ENCODE data around the gene SLC22A12.
"Not testable (repeated sequence)": the region's sequence is repeated elsewhere in the genome, so short reads cannot be mapped to it uniquely, and the experiment has no call there.

The SLC22A12 gene

GRCh38 chr11:64590763-64591221, at the start of gene SLC22A12:
Gene SLC22A12, plus strand, starts transcription at chr11:64591220. Its CDS starts 337 bp downstream, at chr11:64591557.
- DNase-seq, result no peak

GRCh38 chr11:64542172-64543125, 48.6 kb upstream of the SLC22A12 start:
- DNase-seq, result no peak

GRCh38 chr11:64543818-64544217, 47.2 kb upstream of the SLC22A12 start:
- no peak for DNase-seq

GRCh38 chr11:64544616-64545296, 46.3 kb upstream of the SLC22A12 start:
- DNase-seq, result no peak

- DNase-seq, result no peak
These were observed 45.4 kb upstream of the SLC22A12 start for GRCh38 chr11:64545619-64546018.

- no peak for DNase-seq
These were observed 44.8 kb upstream of the SLC22A12 start for GRCh38 chr11:64546176-64546575.

GRCh38 chr11:64546600-64546999, 44.4 kb upstream of the SLC22A12 start:
- DNase-seq, result no peak

- no peak for DNase-seq
These were observed 41.1 kb upstream of the SLC22A12 start for GRCh38 chr11:64549969-64550368.

GRCh38 chr11:64553554-64554201, 37.3 kb upstream of the SLC22A12 start:
- DNase-seq, result peak; percentile 23 to 55

- DNase-seq, result no peak
These were observed 34.8 kb upstream of the SLC22A12 start for GRCh38 chr11:64556044-64556720.

GRCh38 chr11:64556721-64557250, 34.2 kb upstream of the SLC22A12 start:
- no peak for DNase-seq

GRCh38 chr11:64558065-64558745, 32.8 kb upstream of the SLC22A12 start:
- no peak for DNase-seq

GRCh38 chr11:64558869-64559268, 32.2 kb upstream of the SLC22A12 start:
- DNase-seq, result no peak

- DNase-seq, result no peak
These were observed 31.5 kb upstream of the SLC22A12 start for GRCh38 chr11:64559351-64560138.

- DNase-seq, result no peak
These were observed 30.8 kb upstream of the SLC22A12 start for GRCh38 chr11:64560139-64560771.

- DNase-seq, result no peak
These were observed 30.1 kb upstream of the SLC22A12 start for GRCh38 chr11:64560941-64561340.

- not testable (repeated sequence) for DNase-seq
These were observed 29.6 kb upstream of the SLC22A12 start for GRCh38 chr11:64561429-64561828.

GRCh38 chr11:64561984-64562722, 28.9 kb upstream of the SLC22A12 start:
- no peak for DNase-seq

- DNase-seq, result no peak
These were observed 28.2 kb upstream of the SLC22A12 start for GRCh38 chr11:64562723-64563351.

All from CD4-positive, alpha-beta T cell treated with Interferon alpha-2 for 1 hour (primary cell).